ENCODE measurements around the gene CCDC187.

- TF ChIP-seq POLR2A (IDR thresholded peaks at IDR 0.05): no peak
- TF ChIP-seq, protein P1, sequence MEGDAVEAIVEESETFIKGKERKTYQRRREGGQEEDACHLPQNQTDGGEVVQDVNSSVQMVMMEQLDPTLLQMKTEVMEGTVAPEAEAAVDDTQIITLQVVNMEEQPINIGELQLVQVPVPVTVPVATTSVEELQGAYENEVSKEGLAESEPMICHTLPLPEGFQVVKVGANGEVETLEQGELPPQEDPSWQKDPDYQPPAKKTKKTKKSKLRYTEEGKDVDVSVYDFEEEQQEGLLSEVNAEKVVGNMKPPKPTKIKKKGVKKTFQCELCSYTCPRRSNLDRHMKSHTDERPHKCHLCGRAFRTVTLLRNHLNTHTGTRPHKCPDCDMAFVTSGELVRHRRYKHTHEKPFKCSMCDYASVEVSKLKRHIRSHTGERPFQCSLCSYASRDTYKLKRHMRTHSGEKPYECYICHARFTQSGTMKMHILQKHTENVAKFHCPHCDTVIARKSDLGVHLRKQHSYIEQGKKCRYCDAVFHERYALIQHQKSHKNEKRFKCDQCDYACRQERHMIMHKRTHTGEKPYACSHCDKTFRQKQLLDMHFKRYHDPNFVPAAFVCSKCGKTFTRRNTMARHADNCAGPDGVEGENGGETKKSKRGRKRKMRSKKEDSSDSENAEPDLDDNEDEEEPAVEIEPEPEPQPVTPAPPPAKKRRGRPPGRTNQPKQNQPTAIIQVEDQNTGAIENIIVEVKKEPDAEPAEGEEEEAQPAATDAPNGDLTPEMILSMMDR (IDR thresholded peaks at IDR 0.05): no peak
These were observed 4.8 kb downstream of the CCDC187 start for GRCh38 chr9:136299116-136299515.
